Left lung (tissue), 10 donors: Measurements from ENCODE around the gene ST3GAL3. TPM values are rescaled to one million over a fixed set of nuclear protein-coding genes. Genes with fewer than 3 reads are reported as not detected.

Source experiments
- ATAC-seq: fragments of 200-7000 bp; cut with Tn5 transposase; one replicate; pipeline ENCODE4 v1.9.1; 2020; ENCODE audit warnings: moderate library complexity
- DNase-seq, 4 donors: peaks; one replicate each; pipeline ENCODE4 v3.0.0-alpha.2; 2013 to 2020
- H3K27ac ChIP-seq, 2 donors: fragments of 200-600 bp; sonication (generic) in 1 of 2; one replicate each; pipeline versions ENCODE4 v1.5.0 to v1.8.0; 2020 to 2021
- H3K27me3 ChIP-seq, 2 donors: fragments of 200-600 bp; sonication (generic) in 1 of 2; one replicate each; pipeline versions ENCODE4 v1.5.0 to v1.8.0; 2020 to 2021
- H3K36me3 ChIP-seq, 2 donors: fragments of 200-600 bp; sonication (generic) in 1 of 2; one replicate each; pipeline versions ENCODE4 v1.5.0 to v1.8.0; 2020 to 2021
- H3K4me1 ChIP-seq, 2 donors: fragments of 200-600 bp; one replicate each; pipeline ENCODE4 v1.8.0; 2021
- H3K4me3 ChIP-seq, 2 donors: fragments of 200-600 bp; sonication (generic) in 1 of 2; one replicate each; pipeline versions ENCODE4 v1.5.0 to v1.8.0; 2020 to 2021; ENCODE audit warnings: mild to moderate bottlenecking in 1 of 2
- H3K9me3 ChIP-seq, 2 donors: fragments of 200-600 bp; sonication (generic) in 1 of 2; one replicate each; pipeline versions ENCODE4 v1.5.0 to v1.8.0; 2020 to 2021
- intact Hi-C, 2 donors: fragments of 100-400 bp; cut with DNase I; formaldehyde crosslinking; loops; one replicate each; pipeline versions ENCODE4 v1.11.2 to v1.14.2; 2022
- polyA plus RNA-seq, 6 donors: library from polyadenylated mRNA; unstranded; fragments of 120-200 nt; gene quantifications; one replicate each; pipeline ENCODE4 v1.2.1, GENCODE V29; 2013; ENCODE audit not compliant: insufficient read length in 6 of 6
- total RNA-seq, 2 donors: library from RNA; stranded (reverse); fragmentation: NEBNext Ultra II Directional; extraction: Animal tissue kit (Norgen Biotek cat#: 25700); gene quantifications; one replicate each; pipeline ENCODE4 v1.2.1, GENCODE V29; 2021
- TF ChIP-seq, protein P1 (sequence below), 2 donors: fragments of 200-600 bp; sonication (generic) in 1 of 2; IDR thresholded peaks; one replicate each; pipeline versions ENCODE4 v1.5.0 to v1.8.0; 2021; ENCODE audit warnings: antibody characterized with exemption in 2 of 2
- donor health status: DM: no; HTN: yes; CAD: no.
- donor health status: DM: no; HTN: no; CAD: no.

Gene ST3GAL3
- total and polyA plus RNA-seq, 8 donors, result 18.9 to 42.4 (median 34.4) TPM

DNA sequence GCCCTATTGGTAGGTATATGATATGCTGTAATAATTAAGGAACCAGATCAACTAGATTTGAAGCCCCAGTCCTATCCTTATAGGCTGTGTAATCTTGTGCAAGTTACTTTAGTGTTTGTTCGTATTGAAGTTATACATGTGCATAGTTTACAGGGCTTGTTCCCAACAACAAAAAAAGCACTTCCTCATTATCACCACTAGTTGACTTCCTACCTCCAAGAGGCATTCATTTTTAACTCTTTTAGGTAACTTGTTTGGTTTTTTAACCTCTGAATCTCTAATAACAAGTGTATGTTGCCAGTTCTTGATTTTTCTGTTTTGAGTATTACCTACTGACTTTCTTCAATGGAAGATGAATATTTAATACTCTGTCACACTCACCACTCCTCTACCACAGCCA is 71.9 kb downstream of the ST3GAL3 start:
- TF ChIP-seq, protein P1, sequence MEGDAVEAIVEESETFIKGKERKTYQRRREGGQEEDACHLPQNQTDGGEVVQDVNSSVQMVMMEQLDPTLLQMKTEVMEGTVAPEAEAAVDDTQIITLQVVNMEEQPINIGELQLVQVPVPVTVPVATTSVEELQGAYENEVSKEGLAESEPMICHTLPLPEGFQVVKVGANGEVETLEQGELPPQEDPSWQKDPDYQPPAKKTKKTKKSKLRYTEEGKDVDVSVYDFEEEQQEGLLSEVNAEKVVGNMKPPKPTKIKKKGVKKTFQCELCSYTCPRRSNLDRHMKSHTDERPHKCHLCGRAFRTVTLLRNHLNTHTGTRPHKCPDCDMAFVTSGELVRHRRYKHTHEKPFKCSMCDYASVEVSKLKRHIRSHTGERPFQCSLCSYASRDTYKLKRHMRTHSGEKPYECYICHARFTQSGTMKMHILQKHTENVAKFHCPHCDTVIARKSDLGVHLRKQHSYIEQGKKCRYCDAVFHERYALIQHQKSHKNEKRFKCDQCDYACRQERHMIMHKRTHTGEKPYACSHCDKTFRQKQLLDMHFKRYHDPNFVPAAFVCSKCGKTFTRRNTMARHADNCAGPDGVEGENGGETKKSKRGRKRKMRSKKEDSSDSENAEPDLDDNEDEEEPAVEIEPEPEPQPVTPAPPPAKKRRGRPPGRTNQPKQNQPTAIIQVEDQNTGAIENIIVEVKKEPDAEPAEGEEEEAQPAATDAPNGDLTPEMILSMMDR (IDR thresholded peaks at IDR 0.05), result peak in 1 of 2 donors; percentile 22

DNA sequence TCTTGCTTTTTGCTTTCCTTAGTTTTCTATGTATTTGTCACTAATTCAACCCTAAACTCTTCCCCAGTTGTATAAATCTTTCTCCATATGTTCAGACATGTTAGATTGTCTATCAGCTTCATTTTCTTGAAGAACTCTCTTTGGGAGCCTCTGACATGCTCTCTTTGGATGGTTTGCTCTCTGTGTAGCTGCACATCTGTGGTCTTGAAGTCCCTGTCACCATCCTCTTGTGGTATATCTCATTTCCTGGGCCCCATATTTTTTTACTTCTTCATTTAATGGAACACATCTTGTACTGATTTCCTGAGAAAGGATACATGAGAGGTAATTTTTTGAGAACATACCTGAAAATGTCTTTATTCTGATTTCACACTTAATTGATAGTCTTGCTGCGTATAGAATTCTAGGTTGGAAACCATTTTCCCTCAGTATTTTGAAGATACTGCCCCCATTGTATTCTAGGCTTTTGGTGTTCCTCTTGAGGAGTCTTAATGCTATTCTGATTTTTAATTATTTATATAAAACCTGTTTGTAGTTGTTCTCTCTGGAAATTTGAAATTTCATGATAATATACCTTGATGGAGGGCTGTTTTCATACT is 72.6 kb downstream of the ST3GAL3 start:
- intact Hi-C loops, result no loop called here
- no peak for ATAC-seq
- peaks cover 0 to 12% of the 10 kb centered on the region in 2 donors for H3K9me3 ChIP-seq
- H3K27me3 ChIP-seq, result no peaks in the 10 kb centered on the region
- no peak overlapping the region for H3K27ac ChIP-seq
- H3K4me1 ChIP-seq, result peaks cover 2 to 17% of the 10 kb centered on the region in 2 donors
- no peak for DNase-seq
- TF ChIP-seq, protein P1 (IDR thresholded peaks at IDR 0.05), result no peak
- no peaks in the 10 kb centered on the region for H3K36me3 ChIP-seq
- no peak overlapping the region for H3K4me3 ChIP-seq

More for the DNA sequence above, 71.9 kb downstream of the ST3GAL3 start:
- H3K4me3 ChIP-seq, result no peak overlapping the region
- peaks cover 2 to 17% of the 10 kb centered on the region in 2 donors for H3K4me1 ChIP-seq
- no peaks in the 10 kb centered on the region for H3K36me3 ChIP-seq
- DNase-seq (no peak), ATAC-seq (no peak)
- peaks cover 0 to 12% of the 10 kb centered on the region in 2 donors for H3K9me3 ChIP-seq
- intact Hi-C loops, result no loop called here
- no peaks in the 10 kb centered on the region for H3K27me3 ChIP-seq
- no peak overlapping the region for H3K27ac ChIP-seq

DNA sequence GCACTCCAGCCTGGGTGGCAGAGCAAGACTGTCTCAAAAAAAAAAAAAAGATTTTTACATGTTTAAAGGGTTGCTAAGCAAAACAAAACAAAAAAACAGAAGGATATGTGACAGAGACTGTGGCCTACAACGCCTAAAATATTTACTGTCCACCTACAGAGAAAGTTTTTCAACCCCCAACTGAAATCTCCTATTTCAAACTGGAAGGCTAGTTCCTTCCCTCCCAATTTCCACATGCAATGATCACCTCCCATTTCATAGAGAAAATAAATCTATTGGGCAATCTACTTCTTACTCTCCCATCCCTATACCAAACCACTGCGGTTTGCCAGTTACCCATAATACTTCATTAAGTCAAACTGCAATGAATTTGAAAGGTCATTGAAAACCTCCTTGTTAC is 74.2 kb downstream of the ST3GAL3 start:
- TF ChIP-seq, protein P1 (IDR thresholded peaks at IDR 0.05), result no peak
- H3K27me3 ChIP-seq, result no peaks in the 10 kb centered on the region
- H3K36me3 ChIP-seq, result no peaks in the 10 kb centered on the region
- no peak overlapping the region for H3K27ac ChIP-seq
- DNase-seq (no peak), ATAC-seq (no peak)
- peaks cover 2 to 17% of the 10 kb centered on the region in 2 donors for H3K4me1 ChIP-seq
- peaks cover 0 to 12% of the 10 kb centered on the region in 2 donors for H3K9me3 ChIP-seq
- H3K4me3 ChIP-seq, result no peak overlapping the region
- intact Hi-C loops, result no loop called here

DNA sequence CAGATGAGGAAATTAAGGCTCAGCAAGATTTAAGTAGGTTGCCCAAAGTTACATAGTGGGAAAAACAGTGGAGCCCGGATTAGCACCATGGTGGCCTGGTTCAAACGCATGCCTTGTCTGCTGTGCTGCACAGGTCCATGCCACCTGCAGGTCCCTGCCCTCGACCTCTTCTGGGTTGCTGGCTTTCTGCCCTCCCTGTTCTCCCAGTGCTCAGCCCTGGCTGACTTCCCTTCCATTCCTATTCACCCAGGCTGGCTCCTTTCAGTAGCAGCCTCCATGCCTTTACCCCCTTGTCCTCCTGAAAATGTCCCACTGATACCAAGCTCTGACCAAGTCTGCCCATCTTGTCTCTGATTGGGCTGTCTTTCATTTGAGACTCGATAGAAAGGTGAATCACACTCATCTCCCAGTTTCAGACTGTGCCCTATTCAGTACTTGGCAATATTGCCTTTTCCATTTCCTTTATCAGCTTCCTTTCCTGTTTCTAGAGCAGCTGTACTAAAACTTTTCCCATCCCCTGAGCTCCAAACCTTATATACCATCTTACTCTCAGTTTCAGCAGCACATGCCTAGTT is 75.8 kb downstream of the ST3GAL3 start:
- Histone ChIP-seq H3K4me1 (peaks cover 2 to 17% of the 10 kb centered on the region in 2 donors), H3K9me3 (peaks cover 0 to 12% of the 10 kb centered on the region in 2 donors), H3K4me3 (no peak overlapping the region), H3K27me3 (no peaks in the 10 kb centered on the region), H3K36me3 (no peaks in the 10 kb centered on the region), H3K27ac (no peak overlapping the region)
- intact Hi-C loops, result no loop called here
- TF ChIP-seq, protein P1 (IDR thresholded peaks at IDR 0.05), result no peak
- ATAC-seq (no peak), DNase-seq (no peak)

DNA sequence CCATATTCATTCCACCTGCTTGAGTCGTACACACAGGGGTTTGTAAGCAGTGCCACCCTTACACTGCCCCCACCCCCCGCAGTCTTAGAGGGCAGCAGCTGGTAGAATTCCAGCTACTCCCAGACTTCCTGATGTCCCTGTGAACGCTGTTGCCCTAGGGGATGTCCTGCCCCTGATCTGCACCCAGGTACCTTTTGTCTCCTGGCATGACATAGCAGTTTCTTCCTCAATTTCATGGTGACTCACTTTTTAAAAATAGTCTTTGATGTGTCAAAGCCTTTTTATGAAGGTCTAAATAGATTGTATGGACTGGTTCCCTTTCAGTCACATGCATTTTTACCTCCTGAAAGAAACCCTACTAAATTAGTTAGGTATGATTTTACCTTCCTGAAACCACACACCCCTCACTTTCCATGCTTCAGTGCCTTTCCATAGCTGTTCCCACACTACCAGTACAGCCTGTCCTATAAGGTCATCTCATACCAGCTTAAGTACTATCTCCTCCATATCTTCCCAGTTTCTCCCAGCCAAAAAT is 76.4 kb downstream of the ST3GAL3 start:
- no peak overlapping the region for H3K4me3 ChIP-seq
- intact Hi-C loops, result no loop called here
- no peaks in the 10 kb centered on the region for H3K27me3 ChIP-seq
- no peak for ATAC-seq
- H3K9me3 ChIP-seq, result peaks cover 0 to 12% of the 10 kb centered on the region in 2 donors
- H3K36me3 ChIP-seq, result no peaks in the 10 kb centered on the region
- TF ChIP-seq, protein P1 (IDR thresholded peaks at IDR 0.05), result no peak
- no peak overlapping the region for H3K27ac ChIP-seq
- DNase-seq, result no peak
- H3K4me1 ChIP-seq, result peaks cover 2 to 17% of the 10 kb centered on the region in 2 donors
